ENCODE data around the gene RPF1.
"Not testable (repeated sequence)": the region's sequence is repeated elsewhere in the genome, so short reads cannot be mapped to it uniquely, and the experiment has no call there.

Gene RPF1, protein sequence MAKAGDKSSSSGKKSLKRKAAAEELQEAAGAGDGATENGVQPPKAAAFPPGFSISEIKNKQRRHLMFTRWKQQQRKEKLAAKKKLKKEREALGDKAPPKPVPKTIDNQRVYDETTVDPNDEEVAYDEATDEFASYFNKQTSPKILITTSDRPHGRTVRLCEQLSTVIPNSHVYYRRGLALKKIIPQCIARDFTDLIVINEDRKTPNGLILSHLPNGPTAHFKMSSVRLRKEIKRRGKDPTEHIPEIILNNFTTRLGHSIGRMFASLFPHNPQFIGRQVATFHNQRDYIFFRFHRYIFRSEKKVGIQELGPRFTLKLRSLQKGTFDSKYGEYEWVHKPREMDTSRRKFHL

DNA sequence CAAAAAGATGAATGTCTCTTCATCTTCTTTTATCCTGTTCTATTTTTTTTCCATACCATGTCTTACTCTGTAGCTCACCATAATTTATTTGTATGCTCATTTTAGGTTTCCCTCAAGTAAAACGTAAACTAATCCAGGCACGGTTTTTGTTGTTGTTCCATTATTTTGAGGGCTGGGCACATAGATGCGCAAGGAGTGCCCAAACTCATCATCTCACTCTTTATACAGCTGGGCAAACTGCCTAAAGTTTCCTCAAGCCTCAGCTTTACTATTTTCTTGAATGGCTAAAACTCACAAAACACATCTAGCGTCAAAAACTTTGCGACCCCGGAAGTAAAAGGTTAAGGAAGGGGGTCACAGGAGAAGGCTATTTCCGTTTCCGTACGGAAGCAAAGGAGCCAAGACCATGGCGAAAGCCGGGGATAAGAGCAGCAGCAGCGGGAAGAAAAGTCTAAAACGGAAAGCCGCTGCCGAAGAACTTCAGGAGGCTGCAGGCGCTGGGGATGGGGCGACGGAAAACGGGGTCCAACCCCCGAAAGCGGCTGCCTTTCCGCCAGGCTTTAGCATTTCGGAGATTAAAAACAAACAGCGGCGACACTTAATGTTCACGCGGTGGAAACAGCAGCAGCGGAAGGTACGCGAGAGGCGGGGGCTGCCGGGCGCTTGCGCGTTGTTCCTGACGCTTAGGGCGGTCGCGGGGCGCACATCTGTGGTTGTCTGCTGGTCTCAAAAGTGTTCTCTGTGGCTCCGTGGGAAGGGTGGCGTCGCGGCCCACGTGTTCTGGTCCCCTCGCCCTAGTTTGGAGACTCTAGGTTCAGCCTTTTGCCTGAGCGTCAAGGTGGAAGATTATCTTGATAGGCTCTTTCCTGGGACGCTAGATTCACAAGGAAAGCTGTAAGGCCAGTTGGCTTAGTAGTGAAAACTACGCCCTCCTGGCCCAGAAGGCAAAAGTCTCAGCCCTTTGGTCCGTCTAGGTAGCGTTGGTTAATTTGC is at the start of gene RPF1:
RPF1 (plus strand) TSS at position 391 of the 993 bp plus-strand sequence; CDS start at position 407, 16 bp downstream.
- DNase-seq: peak; percentile 85

DNA sequence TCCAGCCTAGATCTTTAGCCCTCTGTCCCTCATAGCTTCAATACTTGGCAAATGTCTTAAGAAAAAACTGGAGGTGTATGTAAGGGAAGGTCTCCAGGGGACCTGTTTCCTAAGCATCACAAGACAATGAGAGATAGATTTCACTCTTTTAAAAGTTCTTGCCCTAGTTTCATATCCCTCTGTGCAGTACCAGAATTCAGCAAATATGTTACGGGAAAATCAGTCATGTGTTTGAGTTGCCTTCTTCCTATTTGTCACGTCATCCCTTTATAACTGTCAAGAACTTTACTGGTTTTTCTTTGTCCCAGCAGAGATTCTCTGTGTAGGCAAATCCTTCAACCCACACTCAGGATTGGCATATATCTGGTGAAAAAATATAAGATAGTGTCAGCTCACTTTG is 48.5 kb upstream of the RPF1 start:
- DNase-seq: no peak

DNA sequence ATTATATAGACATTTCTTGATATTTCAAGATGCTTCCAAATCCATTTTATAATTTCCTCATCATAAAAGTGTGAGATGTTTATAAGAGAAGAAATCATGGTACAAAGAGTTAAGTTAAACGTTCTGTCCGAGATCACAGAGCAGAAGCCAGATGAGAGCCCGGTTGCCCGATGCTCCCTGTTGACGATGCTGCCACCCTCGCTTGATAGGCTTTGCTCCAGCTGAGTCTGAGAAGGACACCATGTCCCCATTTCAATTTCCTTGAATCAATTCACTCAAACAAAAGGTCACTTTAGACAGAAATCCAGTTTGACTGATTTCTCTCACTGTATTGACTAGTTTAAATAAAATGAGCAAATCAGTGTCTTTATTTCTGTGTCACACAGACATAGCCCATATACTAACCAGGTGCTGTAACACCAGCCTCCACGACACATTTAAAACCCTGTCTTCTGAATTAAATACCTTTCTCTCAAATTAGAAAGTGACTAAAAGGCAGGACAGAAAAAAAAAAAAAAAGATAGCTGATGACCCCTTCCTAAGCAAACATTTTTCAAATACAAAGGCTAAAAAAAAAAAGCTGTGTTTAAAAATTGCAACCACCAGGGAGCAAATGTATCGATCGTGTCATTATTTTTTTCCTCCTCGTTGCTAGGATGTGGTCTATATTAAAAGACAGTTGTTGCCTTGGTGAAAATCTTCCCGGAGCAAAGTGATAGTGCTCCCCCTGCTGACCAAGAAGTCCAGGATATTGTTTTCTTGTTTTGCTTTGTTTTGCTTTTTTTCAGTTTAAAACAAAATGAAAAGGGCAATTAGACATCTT is 45.6 kb upstream of the RPF1 start:
- DNase-seq: peak; percentile 76

DNA sequence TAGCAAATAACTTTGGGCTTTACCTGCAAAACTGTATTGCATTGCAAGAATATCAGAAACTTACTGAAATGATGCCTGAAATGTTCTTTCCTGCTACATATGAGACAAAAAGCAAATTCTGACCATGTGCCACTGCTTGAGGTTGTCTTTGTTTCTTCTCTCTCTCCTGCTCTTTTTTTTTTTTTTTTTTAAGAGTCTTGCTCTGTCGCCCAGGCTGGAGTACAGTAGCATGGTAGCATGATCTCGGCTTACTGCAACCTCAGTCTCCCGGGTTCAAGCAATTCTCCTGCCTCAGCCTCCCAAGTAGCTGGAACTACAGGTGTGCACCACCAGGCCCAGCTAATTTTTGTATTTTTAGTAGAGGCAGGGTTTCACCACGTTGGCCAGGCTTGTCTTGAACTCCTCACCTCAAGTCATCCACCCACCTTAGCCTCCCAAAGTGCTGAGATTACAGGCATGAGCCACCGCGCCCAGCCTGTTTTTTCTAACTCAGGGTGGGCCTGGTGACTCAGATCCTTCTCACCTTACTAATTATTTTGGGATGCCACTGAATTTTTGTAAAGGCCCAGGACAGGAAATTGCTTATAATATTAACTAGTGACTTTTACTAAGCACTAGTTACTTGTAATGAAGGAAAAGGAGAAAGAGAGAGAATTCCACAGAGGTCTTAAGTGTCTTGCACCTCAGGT is 44.8 kb upstream of the RPF1 start:
- no peak for DNase-seq

DNA sequence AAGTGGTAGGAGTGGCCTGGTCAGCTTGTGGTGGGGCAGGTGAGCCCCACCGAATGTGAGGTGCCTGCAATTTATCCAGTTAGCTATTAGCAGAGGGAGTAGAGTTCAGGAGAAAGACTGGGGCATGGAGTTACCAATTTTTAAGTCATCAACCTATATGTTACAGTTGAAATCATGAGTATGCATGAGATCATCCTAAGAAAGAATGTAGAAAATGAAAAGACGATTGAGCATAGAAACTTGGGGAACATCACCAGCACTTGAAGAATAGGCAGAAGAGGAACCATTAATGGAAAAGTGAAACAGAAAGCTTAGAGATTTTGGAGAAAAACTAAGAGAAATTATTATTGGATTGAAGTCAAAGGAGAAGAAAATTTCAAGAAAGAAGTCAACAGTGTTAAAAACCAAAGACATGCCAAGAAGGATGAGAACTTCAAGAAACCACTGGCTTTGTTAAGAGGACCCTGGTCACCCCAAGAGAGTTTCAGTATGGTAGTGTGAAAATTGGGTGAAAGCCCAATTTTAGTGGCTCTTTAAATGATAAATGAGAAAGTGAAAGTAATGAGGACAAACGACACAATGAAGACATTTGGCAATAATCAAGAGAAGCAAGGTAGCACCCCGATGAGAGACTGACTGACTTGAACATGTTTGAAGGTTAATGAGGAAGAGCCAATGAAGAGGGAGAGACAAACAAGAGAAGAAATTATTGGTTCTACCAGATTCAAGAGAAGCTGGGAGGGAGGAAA is 44.1 kb upstream of the RPF1 start:
- no peak for DNase-seq

DNA sequence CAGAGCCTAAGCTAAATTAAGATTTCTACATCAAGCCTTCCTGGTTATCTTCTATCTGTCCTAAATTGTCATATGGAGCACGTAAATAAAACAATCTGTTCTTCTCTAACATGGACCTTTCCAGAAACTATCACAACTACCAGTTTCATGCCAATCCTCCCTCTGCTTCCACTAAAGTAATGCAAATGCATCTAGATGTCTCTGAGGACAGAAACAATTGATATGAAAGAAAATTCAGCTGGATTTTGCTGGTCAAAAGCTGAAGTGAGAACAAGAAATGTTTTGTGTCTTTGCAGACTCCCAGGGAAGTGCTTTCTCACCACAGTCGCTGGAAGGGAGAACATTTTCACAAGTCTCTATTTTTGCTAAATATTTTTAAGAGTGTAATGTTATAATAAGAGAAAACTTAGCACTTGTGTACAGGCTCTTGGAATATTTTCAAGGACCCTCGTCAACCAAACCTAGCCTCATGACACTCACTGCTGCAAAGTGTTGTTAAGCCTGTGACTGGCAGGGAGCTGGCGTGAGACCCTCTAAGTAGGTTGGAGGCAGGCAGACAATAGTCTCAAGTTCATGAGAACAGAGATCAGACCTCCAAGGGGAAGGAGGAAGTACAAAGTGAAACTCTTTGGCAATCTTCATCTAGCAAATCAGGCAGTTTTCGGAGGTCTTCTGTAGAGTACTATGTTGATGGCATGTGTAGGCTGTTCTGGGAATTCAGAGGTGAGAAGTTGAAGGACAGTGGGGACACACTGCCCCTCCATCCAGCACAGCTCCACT is 42.0 kb upstream of the RPF1 start:
- DNase-seq: no peak

DNA sequence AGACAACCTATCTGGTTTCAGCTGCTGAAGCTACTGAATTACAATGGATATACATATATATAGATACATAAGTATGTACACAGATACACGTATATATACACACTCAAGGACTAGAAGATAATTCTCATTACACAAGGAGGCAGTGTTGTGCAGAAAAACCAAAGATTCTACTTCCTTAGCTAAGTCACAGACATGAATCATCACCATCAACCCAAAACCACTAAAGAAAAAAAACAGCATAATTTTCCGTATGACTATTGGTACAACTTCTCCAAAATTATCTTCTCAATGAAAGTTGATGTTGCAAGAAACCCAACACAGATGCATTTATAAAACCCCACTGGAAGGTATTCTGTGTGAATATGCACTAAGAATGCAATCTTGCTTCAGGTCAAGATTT is 36.8 kb upstream of the RPF1 start:
- DNase-seq: peak; percentile 47

DNA sequence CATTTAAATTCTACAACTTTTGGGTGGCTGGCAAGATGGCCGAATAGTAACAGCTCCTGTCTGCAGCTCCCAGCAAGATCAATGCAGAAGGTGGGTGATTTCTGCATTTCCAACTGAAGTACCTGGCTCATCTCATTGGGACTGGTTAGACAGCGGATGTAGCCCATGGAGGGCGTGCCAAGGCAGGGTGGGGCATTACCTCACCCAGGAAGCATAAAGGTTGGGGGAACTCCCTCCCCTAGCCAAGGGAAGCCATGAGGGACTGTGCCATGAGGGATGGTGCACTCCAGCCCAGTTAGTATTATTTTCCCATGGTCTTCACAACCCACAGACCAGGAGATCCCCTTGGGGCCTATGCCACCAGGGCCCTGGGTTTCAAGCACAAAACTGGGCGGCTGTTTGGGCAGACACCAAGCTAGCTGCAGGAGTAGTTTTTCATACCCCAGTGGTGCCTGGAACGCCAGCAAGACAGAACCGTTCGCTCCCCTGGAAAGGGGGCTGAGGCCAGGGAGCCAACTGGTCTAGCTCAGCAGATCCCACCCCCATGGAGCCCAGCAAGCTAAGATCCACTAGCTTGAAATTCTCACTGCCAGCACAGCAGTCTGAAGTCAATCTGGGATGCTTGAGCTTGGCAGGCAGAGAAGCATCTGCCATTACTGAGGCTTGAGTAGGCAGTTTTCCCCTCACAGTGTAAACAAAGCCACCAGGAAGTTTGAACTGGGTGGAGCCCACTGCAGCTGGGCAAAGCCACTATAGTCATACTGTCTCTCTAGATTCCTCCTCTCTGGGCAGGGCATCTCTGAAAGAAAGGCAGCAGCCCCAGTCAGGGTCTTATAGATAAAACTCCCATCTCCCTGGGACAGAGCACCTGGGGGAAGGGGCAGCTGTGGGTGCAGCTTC is 36.1 kb upstream of the RPF1 start:
- DNase-seq: peak; percentile 48

DNA sequence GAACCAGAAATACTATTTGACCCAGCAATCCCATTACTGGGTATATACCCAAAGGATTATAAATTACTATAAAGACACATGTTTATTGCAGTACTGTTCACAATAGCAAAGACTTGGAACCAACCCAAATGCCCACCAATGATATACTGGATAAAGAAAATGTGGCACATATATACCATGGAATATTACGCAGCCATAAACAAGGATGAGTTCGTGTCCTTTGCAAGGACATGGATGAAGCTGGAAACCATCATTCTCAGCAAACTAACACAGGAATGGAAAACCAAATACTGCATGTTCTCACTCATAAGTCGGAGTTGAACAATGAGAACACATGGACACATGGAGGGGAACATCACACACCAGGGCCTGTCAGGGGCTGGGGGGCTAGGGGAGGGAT is 30.4 kb upstream of the RPF1 start:
- not testable (repeated sequence) for DNase-seq

DNA sequence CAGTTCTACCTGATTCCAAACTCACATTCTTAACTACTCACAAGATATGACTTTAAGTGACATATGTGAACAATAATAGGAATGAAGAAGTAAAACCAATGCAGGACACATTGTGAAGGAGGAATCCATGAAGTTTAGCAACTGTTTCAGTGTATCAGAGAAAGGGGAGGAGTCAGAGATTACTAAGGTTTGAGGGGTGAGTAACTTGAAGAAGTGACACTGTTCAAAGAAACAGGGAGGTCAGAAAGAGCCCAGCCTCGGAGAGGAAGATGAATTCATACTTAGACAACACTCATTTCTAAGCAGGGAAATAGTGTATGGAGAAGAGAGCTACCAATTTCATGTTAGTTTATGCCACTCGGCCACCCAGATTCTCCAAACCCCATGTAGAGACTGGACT is 28.2 kb upstream of the RPF1 start:
- DNase-seq: no peak

DNA sequence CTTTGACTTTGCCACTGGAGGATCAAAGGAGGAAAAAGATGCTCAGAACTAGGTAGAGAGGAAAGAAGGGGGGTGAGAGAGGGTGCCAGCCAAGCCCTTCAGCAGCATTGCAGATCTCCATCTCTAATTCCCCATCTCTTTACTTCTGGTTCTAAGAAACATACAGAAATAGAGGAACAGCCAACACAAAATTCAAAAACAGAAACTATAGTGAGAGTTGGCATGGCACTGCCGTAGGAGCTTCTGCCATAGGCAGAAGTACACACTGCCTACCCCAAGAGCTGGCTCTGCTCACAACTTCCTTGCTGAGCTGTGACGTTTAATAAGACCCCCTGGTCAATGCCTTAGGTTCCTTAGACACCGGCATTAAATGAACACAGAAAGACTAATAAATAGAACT is 26.6 kb upstream of the RPF1 start:
- DNase-seq: no peak

DNA sequence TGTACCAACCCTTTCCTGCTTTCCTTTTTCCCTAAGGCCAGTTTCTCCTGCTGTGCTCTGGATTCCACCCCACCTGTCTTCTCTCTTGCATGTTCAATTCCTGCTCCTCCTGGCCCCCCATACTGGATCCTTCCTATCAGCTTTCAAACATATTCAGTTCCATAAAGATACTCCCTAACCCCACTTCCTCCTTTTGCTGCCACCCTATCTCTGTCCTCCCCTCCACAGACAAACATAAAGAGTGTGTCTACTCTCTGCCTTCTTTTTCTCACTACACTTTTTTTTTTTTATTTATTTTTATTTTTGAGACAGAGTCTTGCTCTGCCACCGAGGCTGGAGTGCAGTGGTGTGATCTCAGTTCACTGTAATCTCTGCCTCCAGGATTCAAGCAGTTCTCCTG is 16.9 kb upstream of the RPF1 start:
- no peak for DNase-seq

DNA sequence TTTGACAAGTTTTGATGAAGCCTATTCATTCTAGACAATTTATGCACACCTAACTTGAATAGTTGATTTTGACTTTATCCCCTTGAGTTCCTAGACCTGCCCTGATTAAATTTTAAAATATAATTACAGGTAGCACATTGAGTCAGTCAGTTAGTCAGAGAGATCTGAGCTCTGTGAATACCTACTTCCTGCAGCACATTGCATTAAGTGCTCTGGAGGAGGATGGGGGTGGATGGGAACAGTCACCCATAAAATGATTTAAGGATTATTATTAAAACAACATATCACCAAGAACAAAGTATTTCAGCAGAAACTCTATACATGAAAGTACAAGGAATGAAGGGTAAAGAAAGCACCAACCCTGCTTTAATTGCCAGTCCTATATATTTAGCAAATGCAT is 11.8 kb upstream of the RPF1 start:
- DNase-seq: no peak

DNA sequence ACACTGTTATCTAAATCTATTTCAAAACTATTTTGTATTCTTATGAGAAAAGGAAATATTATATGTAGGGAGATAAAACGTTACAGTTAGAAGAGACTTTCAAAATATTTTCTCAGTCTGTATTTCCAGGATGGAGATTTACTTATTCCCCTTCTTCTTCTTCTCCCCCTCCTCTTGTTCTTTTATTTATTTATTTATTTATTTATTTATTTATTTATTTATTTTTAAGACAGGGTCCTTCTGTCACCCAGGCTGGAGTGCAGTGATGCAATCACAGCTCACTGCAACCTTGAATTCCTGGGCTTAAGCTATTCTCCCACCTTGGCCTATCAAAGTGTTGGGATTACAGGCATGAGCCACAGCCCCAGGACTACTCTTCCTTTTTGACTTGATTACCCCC is 2.8 kb upstream of the RPF1 start:
- no peak for DNase-seq

DNA sequence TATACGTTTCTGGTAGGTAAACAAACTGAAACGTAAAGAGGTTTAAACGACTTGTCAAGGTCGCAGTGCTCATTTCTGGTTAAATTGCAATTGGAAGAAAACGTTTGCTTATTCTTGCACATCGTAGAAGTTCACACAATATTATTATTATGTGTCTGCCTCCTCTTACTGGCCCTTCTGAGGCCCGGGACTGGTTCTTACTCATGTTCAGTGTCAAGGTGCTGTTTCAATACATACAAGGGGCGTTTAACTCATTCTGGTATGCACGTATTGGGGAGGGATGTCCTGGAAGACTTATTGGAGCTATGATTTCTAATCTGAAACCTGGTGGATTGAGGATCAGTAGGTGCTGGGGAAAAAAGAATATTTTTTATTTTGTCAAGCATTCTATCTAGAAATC is 932 bp downstream of the RPF1 start:
- peak; percentile 0 for DNase-seq

DNA sequence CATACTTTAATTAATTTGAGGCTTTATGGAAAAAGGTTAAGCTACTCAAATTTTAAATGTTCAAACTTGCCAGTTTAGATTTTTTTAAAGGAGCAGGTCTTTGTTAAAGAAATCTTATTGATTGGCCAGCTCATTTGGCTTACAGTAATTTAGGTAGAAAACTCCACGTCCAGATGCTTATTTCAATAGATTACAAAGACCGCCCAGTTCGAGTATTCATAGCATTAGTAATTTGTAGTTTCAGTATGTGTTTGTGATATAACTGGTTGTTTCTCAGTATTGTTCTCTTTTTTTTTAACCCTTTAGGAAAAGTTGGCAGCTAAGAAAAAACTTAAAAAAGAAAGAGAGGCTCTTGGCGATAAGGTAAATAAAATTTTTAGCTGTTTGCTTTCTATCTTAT is 1.6 kb downstream of the RPF1 start:
- no peak for DNase-seq

DNA sequence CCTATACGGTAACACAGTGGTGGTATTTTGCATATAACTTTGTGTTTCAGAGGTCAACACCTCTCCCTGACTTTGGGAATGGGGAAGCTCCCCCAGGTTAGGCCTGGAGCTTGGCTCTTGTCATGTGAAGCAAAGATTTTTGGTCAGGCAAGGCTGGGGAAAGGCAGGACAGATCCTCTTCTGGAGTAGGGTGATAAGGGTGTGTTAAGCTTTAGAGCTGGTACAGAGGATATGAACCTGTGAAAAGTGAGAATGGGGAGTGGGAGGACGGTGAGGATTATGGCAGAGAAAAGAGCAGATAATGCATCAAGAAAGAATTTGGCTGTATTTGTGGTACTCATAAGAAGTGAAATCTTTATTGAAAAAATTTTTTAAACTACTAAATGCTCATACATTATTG is 2.3 kb downstream of the RPF1 start:
- no peak for DNase-seq

DNA sequence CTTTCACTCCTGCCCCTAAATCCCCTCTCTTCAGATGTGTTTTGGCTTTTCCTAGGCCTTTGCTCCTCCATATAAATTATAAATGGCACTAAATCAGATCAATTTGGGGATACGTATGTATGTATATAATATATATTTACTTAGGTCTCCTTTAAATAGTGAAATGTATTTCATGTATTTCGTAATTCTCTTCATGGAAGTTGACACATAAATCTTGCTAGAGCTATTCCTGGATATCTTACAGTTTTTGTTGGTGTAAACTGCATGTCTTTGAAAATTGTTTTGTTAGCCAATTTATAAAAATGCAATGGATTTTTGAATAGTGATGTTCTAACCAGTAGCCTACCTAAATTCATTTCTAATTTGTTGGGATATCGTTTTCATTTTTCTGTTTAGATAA is 9.0 kb downstream of the RPF1 start:
- DNase-seq: no peak

DNA sequence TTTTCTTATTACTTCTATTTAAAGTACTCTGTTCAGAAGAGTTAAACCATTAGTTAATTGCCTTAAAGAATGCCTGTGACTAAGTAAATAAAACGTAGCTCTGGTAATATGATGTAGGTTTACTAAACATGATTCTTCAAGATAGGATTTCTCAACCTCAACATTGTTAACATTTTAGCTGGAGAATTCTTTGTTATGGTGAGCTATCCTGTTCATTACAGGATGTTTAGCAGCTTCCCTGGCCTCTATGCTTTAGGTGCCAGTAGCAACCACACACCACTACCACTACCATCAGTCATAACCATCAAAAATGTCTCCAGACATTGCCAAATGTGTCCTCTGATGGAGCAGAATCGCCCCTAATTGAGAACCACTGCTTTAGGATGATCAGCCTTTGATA is 10.7 kb downstream of the RPF1 start:
- no peak for DNase-seq

DNA sequence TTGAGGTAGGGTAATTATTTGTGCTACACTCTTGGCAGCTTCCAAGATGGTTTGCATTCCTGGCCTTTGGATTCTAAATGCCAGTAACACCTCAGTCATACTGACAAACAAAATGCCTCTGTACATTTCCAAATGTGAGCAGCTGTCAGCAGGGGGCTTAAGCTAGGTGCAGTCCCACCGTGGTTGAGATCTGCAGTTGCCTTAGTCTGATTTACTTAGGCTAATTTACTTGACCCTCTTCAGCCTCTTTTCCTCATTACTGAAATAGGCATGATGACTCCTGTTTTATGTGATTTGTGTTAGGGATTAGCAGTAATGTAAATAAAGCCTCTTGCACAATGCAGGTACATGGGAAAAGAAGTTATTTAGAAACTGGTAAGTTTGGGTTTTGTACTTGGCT is 13.7 kb downstream of the RPF1 start:
- DNase-seq: no peak
